ENCODE data around the gene REM1. TPM values are rescaled to one million over a fixed set of nuclear protein-coding genes. Genes with fewer than 3 reads are reported as not detected.

Gene REM1
- total and polyA plus RNA-seq, 2 of the 13 experiments (the other 11 are each of a cell fraction or from before 2014, with no cell fraction given): not detected

- TF ChIP-seq ZNF276 (CRISPR knock-in tag; IDR thresholded peaks at IDR 0.05; ENCODE audit: low read depth): peak; percentile 92
- TF ChIP-seq THAP9 (CRISPR knock-in tag; IDR thresholded peaks at IDR 0.05; ENCODE audit: borderline replicate concordance): peak; percentile 82; the same call in 1 of the 2 replicates
- TF ChIP-seq NR2C2 (CRISPR knock-in tag; IDR thresholded peaks at IDR 0.05; ENCODE audit: borderline replicate concordance): 0 out of 2 replicates have a peak, but pooled peaks have one; percentile 52
- peak; percentile 71; the same call in 1 of the 2 replicates for TF ChIP-seq SRY (CRISPR knock-in tag; IDR thresholded peaks at IDR 0.05)
- TF ChIP-seq RBFOX2 (IDR thresholded peaks at IDR 0.05; ENCODE audit: low read depth, low read length): peak; percentile 100
- TF ChIP-seq E2F5 (CRISPR knock-in tag; conservative IDR thresholded peaks at IDR 0.05): peak; percentile 91
- TF ChIP-seq CBX5 (CRISPR knock-in tag; IDR thresholded peaks at IDR 0.05; ENCODE audit: borderline replicate concordance): 0 out of 2 replicates have a peak, but pooled peaks have one; percentile 68
- 0 out of 2 replicates have a peak, but pooled peaks have one; percentile 50 for TF ChIP-seq ZNF75D (CRISPR knock-in tag; IDR thresholded peaks at IDR 0.05; ENCODE audit: borderline replicate concordance)
- TF ChIP-seq, protein P1, sequence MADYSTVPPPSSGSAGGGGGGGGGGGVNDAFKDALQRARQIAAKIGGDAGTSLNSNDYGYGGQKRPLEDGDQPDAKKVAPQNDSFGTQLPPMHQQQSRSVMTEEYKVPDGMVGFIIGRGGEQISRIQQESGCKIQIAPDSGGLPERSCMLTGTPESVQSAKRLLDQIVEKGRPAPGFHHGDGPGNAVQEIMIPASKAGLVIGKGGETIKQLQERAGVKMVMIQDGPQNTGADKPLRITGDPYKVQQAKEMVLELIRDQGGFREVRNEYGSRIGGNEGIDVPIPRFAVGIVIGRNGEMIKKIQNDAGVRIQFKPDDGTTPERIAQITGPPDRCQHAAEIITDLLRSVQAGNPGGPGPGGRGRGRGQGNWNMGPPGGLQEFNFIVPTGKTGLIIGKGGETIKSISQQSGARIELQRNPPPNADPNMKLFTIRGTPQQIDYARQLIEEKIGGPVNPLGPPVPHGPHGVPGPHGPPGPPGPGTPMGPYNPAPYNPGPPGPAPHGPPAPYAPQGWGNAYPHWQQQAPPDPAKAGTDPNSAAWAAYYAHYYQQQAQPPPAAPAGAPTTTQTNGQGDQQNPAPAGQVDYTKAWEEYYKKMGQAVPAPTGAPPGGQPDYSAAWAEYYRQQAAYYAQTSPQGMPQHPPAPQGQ (CRISPR knock-in tag; IDR thresholded peaks at IDR 0.05; ENCODE audit: borderline replicate concordance): no peak
- no peak for TF ChIP-seq ZFYVE20 (CRISPR knock-in tag; IDR thresholded peaks at IDR 0.05; ENCODE audit: borderline replicate concordance, low read depth)
- no peak for TF ChIP-seq SETDB1 (CRISPR knock-in tag; IDR thresholded peaks at IDR 0.05; ENCODE audit: borderline replicate concordance)
- TF ChIP-seq, protein P2, sequence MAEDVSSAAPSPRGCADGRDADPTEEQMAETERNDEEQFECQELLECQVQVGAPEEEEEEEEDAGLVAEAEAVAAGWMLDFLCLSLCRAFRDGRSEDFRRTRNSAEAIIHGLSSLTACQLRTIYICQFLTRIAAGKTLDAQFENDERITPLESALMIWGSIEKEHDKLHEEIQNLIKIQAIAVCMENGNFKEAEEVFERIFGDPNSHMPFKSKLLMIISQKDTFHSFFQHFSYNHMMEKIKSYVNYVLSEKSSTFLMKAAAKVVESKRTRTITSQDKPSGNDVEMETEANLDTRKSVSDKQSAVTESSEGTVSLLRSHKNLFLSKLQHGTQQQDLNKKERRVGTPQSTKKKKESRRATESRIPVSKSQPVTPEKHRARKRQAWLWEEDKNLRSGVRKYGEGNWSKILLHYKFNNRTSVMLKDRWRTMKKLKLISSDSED (CRISPR knock-in tag; IDR thresholded peaks at IDR 0.05): peak; percentile 73; the same call in 1 of the 2 replicates
- no peak for TF ChIP-seq ZNF720 (CRISPR knock-in tag; IDR thresholded peaks at IDR 0.05)
- TF ChIP-seq SMYD3 (CRISPR knock-in tag; IDR thresholded peaks at IDR 0.05): no peak
- TF ChIP-seq MTA3 (CRISPR knock-in tag; IDR thresholded peaks at IDR 0.05): no peak
- TF ChIP-seq, protein P3, sequence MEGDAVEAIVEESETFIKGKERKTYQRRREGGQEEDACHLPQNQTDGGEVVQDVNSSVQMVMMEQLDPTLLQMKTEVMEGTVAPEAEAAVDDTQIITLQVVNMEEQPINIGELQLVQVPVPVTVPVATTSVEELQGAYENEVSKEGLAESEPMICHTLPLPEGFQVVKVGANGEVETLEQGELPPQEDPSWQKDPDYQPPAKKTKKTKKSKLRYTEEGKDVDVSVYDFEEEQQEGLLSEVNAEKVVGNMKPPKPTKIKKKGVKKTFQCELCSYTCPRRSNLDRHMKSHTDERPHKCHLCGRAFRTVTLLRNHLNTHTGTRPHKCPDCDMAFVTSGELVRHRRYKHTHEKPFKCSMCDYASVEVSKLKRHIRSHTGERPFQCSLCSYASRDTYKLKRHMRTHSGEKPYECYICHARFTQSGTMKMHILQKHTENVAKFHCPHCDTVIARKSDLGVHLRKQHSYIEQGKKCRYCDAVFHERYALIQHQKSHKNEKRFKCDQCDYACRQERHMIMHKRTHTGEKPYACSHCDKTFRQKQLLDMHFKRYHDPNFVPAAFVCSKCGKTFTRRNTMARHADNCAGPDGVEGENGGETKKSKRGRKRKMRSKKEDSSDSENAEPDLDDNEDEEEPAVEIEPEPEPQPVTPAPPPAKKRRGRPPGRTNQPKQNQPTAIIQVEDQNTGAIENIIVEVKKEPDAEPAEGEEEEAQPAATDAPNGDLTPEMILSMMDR (CRISPR knock-in tag; IDR thresholded peaks at IDR 0.05): peak; percentile 94
Measured at GRCh38 chr20:31514154-31515071, 39.3 kb downstream of the REM1 start, which contains the start of gene HM13 (continued).

All from HepG2 (cell line).